NCI-H446 (cell line): ENCODE measurements around the gene PNKP.
"Not testable (repeated sequence)": the region's sequence is repeated elsewhere in the genome, so short reads cannot be mapped to it uniquely, and the experiment has no call there.

Experiments
- DNase-seq, 2 experiments: peaks; one replicate each; lab custom pipeline; 2025; lab: John Stamatoyannopoulos, UW

PNKP gene

DNA sequence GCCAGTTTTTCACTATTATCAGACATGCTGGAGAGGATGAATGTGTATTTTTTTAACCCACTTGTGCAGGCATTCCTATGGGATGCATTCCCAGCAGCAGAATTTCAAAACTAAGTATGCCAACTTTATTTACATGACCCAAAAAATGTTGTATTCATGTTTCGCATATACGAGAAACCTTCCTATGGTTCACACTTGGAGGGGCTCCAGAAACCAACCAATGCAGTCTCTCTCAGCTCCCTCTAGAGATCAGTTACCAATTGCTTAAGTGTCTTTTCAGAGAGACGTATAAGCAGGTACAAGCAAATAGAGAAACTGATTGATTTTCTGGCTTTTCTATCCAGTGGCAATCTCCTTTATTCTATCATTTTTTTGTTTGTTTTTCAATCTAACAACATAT lies 22.0 kb downstream of the PNKP start:
- no peak for DNase-seq

DNA sequence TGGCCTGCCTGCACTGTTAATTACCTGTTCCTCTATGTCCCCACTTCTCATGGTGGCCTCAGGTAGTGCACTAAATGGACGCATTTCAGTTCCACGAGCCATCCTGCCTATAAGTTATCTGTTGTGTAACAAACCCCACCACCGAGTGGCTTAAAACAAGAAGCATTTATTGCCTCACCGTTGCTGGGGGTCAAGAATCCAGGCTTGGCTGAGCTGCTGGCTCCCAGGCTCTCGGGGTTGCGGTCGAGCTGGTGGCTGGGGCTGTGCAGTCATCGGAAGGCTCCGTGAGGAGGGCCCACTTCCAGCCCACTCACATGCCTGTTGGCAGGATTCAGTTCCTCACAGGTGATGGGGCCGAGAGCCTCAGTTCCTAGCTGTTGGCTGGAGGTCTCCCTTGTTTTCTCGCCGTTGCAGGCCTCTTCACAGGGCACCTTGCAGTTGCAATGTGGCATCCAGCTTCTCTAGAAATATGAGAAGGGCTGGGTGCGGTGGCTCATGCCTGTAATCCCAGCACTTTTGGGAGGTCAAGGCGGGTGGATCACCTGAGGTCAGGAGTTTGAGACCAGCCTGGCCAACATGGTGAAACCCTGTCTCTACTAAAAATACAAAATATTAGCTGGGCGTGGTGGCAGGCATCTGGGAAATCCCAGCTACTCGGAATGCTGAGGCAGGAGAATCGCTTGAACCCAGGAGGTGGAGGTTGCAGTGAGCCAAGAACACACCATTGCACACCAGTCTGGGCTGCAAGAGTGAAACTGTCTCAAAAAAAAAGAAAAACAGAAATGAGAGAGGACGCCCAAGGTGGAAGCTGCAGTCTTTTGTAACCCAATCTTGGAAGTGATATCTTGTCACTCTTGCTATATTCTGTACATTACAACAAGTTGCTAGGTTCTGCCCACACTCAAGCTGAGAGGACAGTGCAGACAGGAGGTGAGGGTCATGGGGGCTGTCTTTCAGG lies 23.0 kb downstream of the PNKP start:
- no peak for DNase-seq

DNA sequence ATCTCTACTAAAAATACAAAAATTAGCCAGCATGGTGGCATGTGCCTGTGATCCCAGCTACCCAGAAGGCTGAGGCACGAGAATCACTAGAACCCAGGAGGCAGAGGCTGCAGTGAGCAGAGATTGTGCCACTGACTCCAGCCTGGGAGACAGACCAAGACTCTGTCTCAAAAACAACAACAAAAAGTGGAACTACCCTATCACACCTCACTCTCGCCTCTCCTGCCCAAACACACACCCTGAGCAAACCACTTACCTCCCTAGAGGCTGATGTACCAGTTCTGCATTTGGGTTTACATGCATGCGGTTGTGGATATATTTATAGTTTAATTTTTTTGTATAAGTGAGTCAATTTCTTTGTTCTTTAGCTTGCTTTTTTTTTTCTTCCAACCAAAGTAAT lies 24.1 kb downstream of the PNKP start:
- DNase-seq: no peak

DNA sequence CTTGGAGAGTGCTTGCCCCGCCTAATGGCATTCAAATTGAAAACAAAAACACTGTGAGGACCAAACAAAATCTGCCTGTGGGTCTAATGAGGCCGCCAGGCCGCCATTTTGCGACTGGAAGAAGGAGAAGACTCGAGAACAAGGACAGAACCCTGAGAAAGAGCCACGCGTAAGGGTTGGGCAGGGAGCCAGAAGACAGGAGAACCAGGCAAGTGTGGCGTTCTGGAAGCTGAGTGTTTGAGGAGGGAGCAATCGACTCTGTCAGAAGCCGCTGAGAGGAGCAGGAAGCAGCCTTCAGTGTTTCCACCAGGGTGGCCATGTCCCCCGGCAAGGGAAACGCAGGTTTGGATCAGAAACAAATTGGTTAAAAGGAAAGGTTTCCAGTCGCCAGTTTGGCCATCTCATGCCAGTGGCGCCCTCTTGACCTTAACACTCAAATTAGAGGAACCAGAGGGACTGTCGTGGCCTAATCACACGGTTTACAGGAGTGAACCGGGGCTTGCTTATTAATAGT lies 26.6 kb downstream of the PNKP start:
- no peak for DNase-seq

DNA sequence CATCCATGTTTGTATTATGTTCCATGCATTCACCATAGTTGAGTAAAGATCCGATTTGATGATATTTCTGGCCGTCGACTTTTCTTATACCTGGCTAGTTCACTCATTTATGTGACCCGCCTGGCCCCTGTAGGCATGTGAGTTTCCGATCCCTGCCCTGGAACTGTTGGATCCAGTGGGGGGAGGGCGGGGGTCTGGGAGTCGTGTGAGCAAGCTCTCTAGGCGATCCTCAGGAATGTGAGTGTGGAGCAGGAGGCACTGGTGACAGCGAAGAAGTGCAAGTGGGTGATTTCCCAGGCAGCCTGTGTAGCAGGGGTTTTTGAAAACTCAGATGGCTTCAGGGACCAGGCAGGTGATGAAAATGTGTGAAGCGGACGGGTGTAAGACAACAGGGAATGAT lies 27.1 kb downstream of the PNKP start:
- DNase-seq: no peak

DNA sequence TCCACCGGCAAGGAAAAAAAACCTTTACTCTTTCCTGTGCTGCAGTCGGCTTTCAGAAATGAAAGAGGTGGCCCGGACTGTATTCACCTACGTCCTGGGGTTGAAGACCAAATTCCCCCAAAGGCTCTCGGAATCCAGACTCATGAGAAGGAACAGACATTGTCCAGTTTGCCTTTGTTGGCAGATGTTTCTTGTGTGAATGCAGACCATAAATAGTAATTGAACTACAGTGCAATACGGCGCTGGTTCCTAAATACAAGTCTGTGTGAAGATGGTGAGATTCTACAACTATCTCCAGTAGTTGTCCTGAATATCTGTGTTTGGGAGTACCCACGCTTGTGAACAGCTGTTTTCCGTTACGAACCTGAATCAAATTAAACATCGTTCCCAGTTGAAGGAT lies 27.7 kb downstream of the PNKP start:
- no peak for DNase-seq

DNA sequence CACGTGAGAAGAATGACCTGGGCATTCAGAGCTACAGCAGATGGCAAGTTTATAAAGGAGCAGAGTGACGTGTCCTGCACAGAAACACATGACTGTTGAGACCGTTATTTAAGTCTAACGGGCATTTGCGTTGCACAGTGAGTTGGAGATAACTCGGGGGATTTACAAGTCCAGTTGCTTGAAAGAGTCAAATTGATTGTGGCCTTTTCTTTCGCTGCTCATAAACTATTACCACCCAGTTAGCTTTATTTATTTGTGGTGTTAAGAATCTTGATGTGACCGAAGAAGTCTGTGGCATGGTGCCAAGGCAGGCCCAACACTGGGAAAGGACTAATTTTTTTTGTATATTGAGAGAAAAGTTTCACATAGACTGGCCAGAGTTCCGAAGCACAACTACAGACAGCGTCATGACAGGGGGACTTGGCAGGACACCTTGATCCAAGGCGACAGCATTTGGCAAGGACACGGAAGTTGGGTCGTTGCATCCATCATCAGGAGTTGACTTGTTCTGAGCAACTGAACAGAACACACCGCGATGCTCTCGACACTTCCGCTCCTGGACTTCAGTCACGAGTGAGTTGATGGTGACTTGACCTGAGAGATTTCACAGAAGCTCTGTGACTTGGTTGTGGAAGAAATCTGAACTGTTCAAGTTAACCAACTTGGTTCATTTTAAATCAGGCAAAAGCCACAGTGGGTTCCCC lies 28.3 kb downstream of the PNKP start:
- no peak for DNase-seq

DNA sequence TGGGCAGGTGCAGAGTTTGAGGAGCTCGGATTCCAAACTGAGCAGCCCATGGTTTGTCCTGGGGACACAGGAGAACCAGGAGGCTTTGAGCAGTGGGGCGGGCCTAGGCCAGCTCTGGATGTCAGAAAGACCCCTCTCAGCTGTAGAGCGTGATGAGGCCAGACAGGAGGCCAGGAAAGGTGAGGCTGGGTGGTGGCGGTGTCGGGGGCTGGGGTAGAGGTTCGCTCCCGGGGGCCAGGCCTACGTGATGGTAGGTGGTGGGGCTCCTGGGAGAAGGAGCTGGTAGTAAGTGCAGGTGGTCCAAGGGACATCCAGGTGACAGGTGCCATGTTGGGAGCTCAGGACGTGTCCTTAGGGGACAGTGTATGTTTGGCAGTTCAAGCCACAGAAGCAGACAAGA lies 30.0 kb downstream of the PNKP start:
- no peak for DNase-seq

DNA sequence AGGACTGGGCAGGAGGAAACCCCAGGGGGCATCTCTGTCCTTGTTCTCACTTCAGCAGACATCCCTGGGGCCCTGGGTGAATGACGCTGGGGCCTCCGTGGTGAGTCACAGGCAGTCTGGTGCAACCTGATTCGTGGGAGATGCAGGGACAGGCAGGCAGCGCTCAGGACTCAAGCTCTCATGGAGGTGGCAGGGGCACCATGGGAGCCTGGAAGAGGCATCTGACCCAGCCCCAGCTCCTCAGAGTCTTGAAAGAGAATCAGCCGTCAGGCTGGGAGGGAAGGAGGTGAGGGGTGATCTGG lies 30.4 kb downstream of the PNKP start:
- no peak for DNase-seq

DNA sequence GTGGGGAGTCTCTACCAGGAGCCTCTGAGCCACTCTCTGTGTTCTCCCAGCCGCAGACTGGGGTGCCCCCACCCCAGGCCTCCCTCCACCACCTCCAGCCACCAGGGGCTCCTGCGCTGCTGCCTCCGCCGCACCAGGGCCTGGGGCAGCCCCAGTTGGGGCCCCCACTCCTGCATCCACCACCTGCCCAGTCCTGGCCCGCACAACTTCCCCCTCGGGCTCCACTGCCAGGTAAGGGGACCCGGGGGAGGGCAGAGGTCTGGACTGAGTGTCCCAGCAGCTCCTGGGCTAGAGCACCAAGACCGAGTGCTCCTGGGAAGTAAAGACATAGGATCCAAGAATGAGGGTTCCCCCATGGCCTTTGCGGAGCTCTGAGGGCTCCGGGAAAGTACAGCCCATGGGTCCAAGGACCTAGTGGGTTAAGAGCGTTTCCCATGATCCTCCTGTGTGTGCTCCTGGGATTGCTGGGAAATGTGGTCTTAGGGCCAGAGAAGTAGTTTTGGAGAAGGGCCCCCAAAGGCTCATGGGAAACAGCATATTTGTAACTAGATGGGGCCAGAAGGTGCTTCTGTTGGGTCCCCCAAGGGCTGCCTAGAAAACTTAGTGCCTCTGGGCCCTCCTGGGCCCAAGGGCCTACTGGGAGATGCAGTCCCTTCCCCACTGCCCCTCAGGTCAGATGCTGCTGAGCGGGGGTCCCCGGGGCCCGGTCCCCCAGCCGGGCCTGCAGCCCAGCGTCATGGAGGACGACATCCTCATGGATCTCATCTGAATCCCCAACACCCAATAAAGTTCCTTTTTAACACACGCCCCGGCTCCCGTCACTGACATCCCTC lies 31.0 kb downstream of the PNKP start:
- no peak for DNase-seq

DNA sequence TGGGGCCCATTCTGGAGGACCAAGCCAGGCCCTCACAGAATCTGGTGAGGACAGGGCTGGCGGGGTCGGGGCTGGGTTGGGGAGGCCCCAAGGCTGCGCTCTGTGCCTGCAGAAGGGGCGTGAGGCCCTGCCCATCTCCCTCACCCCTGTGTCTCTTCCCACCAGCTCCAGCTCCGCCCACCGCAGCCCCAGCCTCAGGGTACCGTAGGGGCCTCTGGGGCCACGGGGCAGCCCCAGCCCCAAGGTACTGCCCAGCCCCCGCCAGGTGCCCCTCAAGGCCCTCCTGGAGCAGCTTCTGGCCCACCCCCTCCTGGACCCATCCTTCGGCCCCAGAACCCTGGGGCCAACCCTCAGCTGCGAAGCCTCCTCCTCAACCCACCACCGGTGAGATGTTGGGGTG lies 31.8 kb downstream of the PNKP start:
- no peak for DNase-seq

DNA sequence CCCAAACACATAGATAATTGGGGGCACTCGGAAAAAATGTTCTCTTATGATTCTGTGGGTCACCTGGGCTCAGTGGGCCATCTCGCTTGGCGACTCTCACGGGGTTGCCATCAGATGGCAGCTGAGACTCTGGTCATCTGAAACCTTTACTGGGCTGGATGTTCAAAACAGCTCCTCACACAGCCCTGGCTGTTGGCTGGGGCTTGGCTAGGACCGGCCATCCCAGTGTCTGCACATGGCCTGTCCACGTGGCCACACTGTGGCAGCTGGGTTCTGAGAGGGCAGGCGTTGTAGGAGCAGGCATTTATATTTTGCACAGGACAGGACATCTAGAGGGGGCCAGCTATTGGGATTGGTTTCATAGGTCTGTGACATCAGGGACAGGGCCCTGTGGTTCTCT lies 33.8 kb downstream of the PNKP start:
- DNase-seq: no peak

DNA sequence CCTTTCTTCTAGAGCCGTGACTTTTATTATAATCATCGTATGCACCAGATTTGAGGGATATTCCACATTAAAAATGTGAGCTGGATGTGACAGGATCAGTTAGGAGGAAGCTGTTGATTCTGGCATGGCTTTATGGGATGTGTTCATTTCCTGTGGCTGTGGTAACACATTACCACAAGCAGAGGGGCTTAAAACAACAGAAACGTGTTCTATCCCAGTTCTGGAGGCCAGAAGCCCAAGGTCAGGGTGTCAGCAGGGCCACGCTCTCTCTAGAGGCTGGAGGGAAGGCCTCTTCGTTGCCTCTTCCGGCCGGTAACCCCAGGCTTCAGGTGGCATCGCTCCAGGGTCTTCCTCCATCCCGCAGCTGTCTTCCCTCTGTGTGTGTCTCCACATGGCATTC lies 34.8 kb downstream of the PNKP start:
- DNase-seq: no peak

DNA sequence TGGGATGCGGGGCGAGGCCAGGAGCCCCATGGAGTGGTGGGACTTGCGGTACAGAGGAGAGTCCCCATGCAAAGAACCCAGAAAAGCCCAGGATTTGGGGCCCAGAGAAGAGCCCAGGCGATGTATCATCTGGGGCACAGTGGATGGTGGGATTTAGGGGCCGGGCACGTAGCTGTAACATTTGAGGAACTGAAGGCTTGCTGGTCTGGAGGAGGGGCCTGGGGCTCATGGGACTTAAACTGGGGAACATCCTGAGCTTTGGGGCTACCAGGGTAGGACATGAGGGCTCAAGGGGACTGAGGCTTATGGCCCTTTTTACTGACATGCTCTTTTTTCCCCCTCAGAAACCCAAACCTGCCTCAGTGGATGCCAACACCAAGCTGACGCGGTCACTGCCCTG lies 35.8 kb downstream of the PNKP start:
- DNase-seq: no peak

DNA sequence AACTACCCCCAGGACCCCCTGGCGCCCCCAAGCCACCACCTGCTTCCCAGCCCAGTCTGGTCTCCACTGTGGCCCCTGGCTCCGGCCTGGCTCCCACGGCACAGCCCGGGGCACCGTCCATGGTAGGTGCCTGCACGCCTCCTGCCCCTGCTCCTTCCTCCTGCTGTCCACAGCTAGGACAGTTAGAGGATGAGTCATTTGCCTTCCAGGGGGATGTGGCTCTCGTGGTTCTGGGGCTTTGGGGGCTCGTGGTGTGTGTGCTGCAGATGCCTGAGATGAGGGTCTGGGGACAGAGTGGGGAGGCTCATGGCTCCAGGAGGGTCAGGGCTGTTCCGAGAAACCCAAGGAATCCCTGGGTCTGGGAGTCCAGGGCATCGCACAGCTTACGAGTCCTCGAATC lies 36.6 kb downstream of the PNKP start:
- DNase-seq: no peak

DNA sequence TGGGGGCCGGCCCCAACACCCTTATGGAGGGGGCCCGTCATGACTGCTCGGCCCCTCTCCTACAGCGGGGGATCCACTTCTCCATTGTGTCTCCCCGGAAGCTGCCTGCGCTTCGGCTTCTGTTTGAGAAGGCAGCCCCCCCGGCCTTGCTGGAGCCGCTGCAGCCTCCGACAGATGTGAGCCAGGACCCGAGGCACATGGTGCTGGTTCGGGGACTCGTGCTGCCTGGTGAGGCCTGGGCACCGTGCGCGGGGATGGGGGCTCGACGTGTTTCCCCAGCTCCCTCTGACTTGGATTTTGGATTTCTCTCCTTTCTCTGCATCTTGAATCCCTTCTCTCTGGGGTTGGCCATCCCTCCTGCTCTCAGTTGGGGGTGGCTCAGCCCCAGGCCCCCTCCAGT lies 37.7 kb downstream of the PNKP start:
- no peak for DNase-seq

DNA sequence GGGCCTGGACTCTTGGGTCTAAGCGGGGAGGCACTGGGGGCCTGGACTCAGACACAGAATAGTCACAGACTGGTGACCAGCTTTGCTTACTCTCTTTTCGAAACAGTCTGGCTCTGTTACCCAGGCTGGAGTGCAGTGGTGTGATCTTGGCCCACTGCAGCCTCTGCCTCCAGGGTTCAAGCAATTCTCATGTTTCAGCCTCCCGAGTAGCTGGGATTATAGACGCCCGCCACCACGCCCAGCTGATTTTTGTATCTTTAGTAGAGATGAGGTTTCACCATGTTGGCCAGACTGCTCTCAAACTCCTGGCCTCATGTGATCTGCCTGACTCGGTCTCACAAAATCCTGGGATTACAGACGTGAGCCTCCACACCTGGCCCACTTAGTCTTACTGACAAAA lies 38.2 kb downstream of the PNKP start:
- no peak for DNase-seq

DNA sequence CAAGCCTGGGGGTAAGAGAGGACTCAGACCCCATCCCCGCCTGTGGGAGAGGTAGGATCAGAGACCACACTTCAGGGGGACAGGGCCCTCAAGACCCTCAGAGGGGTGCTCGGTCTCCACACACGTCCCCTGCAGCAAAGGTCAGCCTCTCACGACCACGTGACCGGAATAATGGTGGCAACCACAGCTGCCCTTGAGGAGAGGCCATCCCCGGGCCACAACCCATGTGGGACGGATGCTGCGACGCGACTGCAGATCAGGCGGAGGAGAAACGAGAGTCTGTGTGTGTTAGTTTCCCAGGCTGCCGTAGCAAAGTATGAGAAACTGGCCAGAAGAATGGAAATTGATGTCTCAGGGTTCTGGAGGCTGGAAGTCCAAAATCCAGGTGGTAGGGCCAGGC lies 40.3 kb downstream of the PNKP start:
- no peak for DNase-seq

DNA sequence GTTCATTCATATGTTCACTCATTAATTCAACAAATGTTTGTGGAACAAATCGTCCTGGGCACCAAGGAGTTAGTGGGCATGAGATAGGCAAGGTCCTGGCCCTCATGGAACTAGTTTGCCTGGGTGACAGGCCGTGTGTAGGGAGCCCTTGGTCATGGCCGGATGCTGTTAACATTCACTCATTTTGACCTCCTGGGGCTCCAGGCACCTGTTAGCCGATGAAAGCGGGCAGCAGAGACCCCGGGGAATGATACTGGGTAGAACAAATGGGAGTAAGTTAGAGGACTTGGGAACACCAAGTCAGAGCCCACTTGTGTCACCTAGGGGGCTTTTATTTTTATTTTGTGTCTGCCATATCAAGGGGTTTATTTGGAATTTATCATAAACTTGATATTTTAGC lies 42.7 kb downstream of the PNKP start:
- no peak for DNase-seq

DNA sequence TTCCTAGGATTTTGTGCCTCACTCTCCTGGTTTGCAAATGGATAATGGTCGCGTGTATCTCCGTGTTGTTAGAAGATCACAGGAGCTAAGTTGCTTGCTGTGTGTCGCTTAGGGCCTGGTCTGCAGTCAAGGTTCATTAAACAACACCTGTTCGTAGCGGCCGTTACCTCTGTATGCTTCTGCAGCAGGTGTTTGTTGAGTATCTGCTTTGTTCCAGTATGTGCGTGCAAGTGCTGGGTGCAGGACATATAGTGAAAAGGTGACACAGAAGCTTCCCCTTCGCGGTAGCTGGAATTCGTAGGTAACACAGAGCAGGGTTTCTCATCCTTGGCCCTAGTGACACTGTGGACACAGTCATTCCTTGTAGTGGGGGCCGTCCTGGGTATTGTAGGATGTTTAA lies 43.9 kb downstream of the PNKP start:
- no peak for DNase-seq

DNA sequence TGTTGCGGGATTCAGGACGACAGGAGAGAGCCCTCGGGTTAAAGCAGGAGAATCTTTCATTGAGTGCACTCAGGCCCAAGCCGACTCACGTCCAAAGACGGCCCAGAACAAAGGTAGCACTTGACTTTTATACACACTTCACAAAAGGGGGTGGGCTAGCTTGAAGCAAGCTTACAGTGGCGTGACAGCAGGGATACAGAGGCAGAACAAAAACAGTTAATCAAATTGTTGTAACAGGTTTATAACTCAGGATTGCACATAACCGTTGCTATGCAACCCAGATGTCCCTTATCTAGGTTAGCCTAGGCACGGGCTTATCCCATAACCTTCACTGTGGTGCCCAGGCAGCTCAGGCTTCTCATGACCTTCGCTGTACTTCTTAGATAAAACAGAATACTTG lies 47.3 kb downstream of the PNKP start:
- DNase-seq: no peak

DNA sequence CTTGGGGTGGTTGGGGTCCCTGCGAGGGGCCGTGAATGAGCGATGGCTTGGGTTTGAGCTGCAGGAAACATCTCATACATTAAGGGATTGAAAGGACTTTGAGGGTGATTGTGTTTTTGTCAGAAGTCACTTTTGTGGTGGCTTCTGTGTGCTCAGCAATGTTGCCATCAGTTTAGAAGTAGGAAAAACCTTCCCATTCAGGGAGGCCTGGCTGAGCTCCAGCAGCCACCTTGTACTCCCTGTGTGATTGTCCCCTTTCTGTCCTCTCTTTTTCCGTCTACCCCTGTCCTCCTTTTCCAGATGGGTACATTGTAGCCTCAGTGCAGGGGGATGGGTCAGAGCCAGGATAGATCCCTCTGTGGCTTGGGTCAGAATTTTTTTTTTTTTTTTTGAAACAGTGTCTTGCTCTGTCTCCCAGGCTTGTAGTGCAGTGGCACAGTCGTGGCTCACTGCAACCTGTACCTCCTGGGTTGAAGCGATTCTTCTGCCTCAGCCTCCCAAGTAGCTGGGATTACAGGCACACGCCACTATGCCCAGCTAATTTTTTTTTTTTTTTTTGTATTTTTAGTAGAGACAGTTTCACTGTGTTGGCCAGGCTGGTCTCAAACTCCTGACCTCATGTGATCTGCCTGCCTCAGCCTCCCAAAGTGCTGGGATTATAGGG lies 47.8 kb downstream of the PNKP start:
- not testable (repeated sequence) for DNase-seq
